Natural killer cell (primary cell): ENCODE data around the gene STOX2. TPM values are rescaled to one million over a fixed set of nuclear protein-coding genes. Genes with fewer than 3 reads are reported as not detected.
A peak's percentile ranks its signal among the peaks of the same experiment; 100 is the strongest.

Experiments used
- ATAC-seq, 3 donors: fragments of 150-1000 bp in 2 of 3; fragments of 200-7000 bp in 1 of 3; cut with Tn5 transposase; 1 replicate in 1 of 3; 2 replicates in 2 of 3; pipeline ENCODE4 v1.10.0; 2021; ENCODE audit warnings: mild to moderate bottlenecking in 2 of 3, moderate library complexity in 2 of 3
- DNase-seq, 2 donors: peaks; one replicate each; pipeline versions ENCODE4 v3.0.0 to v3.0.0-alpha.2; 2013 to 2021; ENCODE audit warnings: mixed read lengths in 1 of 2
- H3K27ac ChIP-seq: one replicate; pipeline ENCODE4 v1.5.1; 2013; ENCODE audit warnings: mild to moderate bottlenecking, low read length
- H3K27me3 ChIP-seq: one replicate; pipeline ENCODE4 v1.6.1; 2013; ENCODE audit warnings: low read length; ENCODE audit not compliant: control insufficient read depth, insufficient read depth
- H3K36me3 ChIP-seq: one replicate; pipeline ENCODE4 v1.6.1; 2013; ENCODE audit warnings: low read length; ENCODE audit not compliant: control insufficient read depth, insufficient read depth
- H3K4me1 ChIP-seq: one replicate; pipeline ENCODE4 v1.6.1; 2013; ENCODE audit warnings: low read length; ENCODE audit not compliant: control insufficient read depth, insufficient read depth
- H3K4me3 ChIP-seq: one replicate; pipeline ENCODE4 v1.5.1; 2013; ENCODE audit warnings: low read length
- H3K9me3 ChIP-seq: one replicate; pipeline ENCODE4 v1.6.1; 2013; ENCODE audit warnings: low read length; ENCODE audit not compliant: control insufficient read depth, insufficient read depth
- H3K27ac Mint-ChIP-seq, 2 donors: one replicate each; pipeline ENCODE4 v1.8.0; 2022; ENCODE audit warnings: mild to moderate bottlenecking in 2 of 2, mixed read lengths in 2 of 2, moderate library complexity in 1 of 2
- H3K27me3 Mint-ChIP-seq, 2 donors: one replicate each; pipeline ENCODE4 v1.8.0; 2022; ENCODE audit warnings: low read depth in 2 of 2, mixed read lengths in 2 of 2
- H3K36me3 Mint-ChIP-seq: one replicate; pipeline ENCODE4 v1.8.0; 2022; ENCODE audit warnings: mixed read lengths
- H3K4me1 Mint-ChIP-seq, 2 donors: one replicate each; pipeline ENCODE4 v1.8.0; 2022; ENCODE audit warnings: mixed read lengths in 2 of 2
- H3K4me3 Mint-ChIP-seq: one replicate; pipeline ENCODE4 v1.8.0; 2022; ENCODE audit warnings: mild to moderate bottlenecking, moderate library complexity, mixed read lengths
- H3K9me3 Mint-ChIP-seq, 2 donors: one replicate each; pipeline ENCODE4 v1.8.0; 2022; ENCODE audit warnings: mixed read lengths in 2 of 2
- CTCF ChIP-seq: fragments of 200-600 bp; IDR thresholded peaks from one replicate; pipeline ENCODE4 v1.8.0; 2022; ENCODE audit warnings: antibody characterized with exemption
- WGBS: methylation state at CpG from one replicate; pipeline ENCODE4 v1.1.7; 2013; ENCODE audit warnings: missing lambda C conversion rate; ENCODE audit not compliant: insufficient coverage; 5-methylcytosine and 5-hydroxymethylcytosine counted together
- intact Hi-C: fragments of 100-400 bp; cut with micrococcal nuclease; formaldehyde crosslinking; loops from one replicate; pipeline ENCODE4 v1.14.2; 2022
- total RNA-seq, 4 donors: library from RNA; stranded (reverse); fragments of 120-200 nt in 1 of 4; gene quantifications; one replicate each; pipeline versions ENCODE4 v1.2.3 to v1.2.4, GENCODE V29; 2013 to 2022

The STOX2 gene
- total RNA-seq, 3 donors from 2014 or later (not counting 1 experiment from before 2014, with no cell fraction given), result 0.23 TPM; not detected in 2

DNA sequence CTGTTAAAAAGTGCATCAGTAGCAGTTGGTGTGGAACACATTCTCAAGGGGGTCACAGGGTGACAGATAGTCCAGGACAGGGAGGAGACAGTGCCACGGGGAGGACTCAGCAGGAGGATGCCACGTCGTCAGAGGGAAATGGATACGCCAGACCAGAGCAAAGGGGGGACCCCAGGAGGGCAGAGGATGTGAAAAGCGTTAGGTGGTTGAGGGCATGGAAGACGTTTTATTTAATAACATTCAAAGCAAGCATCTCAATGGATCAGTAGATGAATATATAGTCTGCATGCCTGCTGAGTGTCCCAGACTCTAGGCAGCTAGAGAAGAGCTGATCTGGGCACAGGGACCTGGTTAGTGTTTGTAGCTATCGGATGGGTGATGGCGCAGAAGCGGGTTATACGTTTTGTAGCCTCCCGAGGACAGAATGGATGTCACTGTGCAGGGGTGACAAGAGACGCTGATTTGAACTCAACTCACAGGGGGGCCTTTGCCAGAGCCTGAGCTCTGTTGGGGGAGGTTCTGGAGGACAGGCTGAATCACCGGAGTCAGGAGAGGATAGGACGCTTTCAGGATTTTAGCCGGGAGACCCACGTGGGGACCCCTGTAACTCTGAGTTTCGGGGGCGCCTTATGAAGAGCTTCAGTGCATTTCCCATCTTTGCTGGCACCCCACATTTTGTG is 81.3 kb downstream of the STOX2 start:
- H3K27me3 Mint-ChIP-seq, result no peaks in the 10 kb centered on the region
- TF ChIP-seq CTCF, result no peak
- H3K27me3 ChIP-seq, result no peaks in the 10 kb centered on the region
- H3K4me1 ChIP-seq, result no peaks in the 10 kb centered on the region
- no peak for ATAC-seq
- no peak overlapping the region for H3K4me3 ChIP-seq
- intact Hi-C loops, result no loop called here
- no peak overlapping the region for H3K27ac ChIP-seq
- DNase-seq, result no peak
- H3K36me3 Mint-ChIP-seq, result no peaks in the 10 kb centered on the region
- no peaks in the 10 kb centered on the region for H3K9me3 Mint-ChIP-seq
- H3K4me1 Mint-ChIP-seq, result no peaks in the 10 kb centered on the region
- H3K27ac Mint-ChIP-seq, result no peak overlapping the region
- H3K4me3 Mint-ChIP-seq, result no peak overlapping the region
- 91% methylated on average over 18 of the region's 18 CpGs for WGBS
- H3K36me3 ChIP-seq, result no peaks in the 10 kb centered on the region
- H3K9me3 ChIP-seq, result no peaks in the 10 kb centered on the region

DNA sequence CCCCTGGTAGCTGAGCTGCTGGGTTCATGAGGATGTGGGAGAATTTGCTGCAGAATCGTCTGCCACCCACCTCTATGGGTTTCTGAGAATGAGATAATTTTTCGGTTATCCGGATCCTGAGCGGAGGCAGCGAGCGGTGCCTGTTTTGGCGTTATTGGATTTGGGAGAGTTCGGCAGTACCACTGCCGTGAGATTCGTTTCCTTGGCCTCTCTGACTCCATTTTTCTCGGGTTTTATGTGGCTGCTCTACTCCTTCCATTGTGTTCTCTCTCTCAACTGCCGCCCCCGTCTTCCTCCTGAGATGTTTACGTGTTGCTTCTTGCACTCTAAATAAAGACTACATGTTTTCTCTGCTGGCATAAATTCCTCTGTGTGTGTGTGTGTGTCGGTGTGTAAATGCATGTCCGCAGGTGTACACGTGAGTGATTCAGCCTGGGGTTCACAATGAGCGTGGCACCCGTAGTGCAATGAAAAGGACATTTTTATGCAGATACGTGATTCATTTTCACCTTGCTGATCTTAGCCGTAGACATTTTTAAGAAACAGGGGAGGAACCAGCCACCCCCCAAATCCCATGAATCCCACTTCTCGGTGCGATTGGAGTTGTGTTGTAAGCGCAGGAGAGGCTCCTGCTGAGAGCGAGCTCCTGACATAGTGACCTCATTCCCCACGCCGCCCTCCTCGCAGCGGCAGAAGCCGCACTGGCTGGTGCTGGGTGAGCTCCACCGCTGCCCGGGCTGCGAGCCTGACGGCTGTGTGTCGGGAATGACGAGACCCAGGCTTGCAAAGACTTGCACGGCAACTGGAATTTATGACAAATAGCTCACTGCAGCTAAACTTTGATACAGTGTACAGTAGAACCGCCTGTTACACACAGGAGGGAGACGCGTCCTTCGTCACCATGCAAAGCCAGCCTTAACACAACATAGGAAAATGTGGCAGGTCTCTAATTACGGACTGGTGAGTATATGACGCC is 82.2 kb downstream of the STOX2 start:
- H3K4me1 Mint-ChIP-seq, result no peaks in the 10 kb centered on the region
- H3K27ac Mint-ChIP-seq, result no peak overlapping the region
- H3K27me3 Mint-ChIP-seq, result peaks cover 0 to 3% of the 10 kb centered on the region in 2 donors
- intact Hi-C loops, result no loop called here
- no peak for ATAC-seq
- no peak overlapping the region for H3K4me3 Mint-ChIP-seq
- H3K4me3 ChIP-seq, result no peak overlapping the region
- no peaks in the 10 kb centered on the region for H3K4me1 ChIP-seq
- H3K36me3 ChIP-seq, result no peaks in the 10 kb centered on the region
- 88% methylated on average over 43 of the region's 43 CpGs for WGBS
- no peaks in the 10 kb centered on the region for H3K9me3 Mint-ChIP-seq
- H3K9me3 ChIP-seq, result no peaks in the 10 kb centered on the region
- TF ChIP-seq CTCF, result no peak
- H3K27ac ChIP-seq, result no peak overlapping the region
- DNase-seq, result no peak
- H3K36me3 Mint-ChIP-seq, result no peaks in the 10 kb centered on the region
- H3K27me3 ChIP-seq, result no peaks in the 10 kb centered on the region

GRCh38 chr4:183987987-183988392 is 82.9 kb downstream of the STOX2 start:
- Mint-ChIP-seq H3K9me3 (no peaks in the 10 kb centered on the region), H3K4me1 (no peaks in the 10 kb centered on the region), H3K27me3 (peaks cover 0 to 4% of the 10 kb centered on the region in 2 donors), H3K27ac (no peak overlapping the region), H3K36me3 (no peaks in the 10 kb centered on the region), H3K4me3 (no peak overlapping the region)
- DNase-seq, result no peak
- H3K27me3 ChIP-seq, result no peaks in the 10 kb centered on the region
- TF ChIP-seq CTCF, result no peak
- 61% methylated on average over 10 of the region's 10 CpGs for WGBS
- no peaks in the 10 kb centered on the region for H3K4me1 ChIP-seq
- peak in 1 of 3 donors; percentile 18 for ATAC-seq
- intact Hi-C loops, result no loop called here
- no peak overlapping the region for H3K4me3 ChIP-seq
- no peaks in the 10 kb centered on the region for H3K36me3 ChIP-seq
- no peak overlapping the region for H3K27ac ChIP-seq
- no peaks in the 10 kb centered on the region for H3K9me3 ChIP-seq
